ENCODE data around the gene ALG1L2. TPM values are rescaled to one million over a fixed set of nuclear protein-coding genes. Genes with fewer than 3 reads are reported as not detected.
"Not testable (repeated sequence)": the region's sequence is repeated elsewhere in the genome, so short reads cannot be mapped to it uniquely, and the experiment has no call there.

Gene ALG1L2
- total RNA-seq, 3 donors from 2014 or later = 1.1 to 2.5 (median 2.5) TPM

GRCh38 chr3:130059162-130059561, 22.5 kb upstream of the ALG1L2 start:
- H3K4me1 ChIP-seq (ENCODE audit: low read depth); H3K9me3 ChIP-seq; H3K36me3 ChIP-seq (ENCODE audit: low read depth); DNase-seq; intact Hi-C loops (cut with DNase I, micrococcal nuclease); ATAC-seq; H3K4me3 ChIP-seq: not testable (repeated sequence)

DNA sequence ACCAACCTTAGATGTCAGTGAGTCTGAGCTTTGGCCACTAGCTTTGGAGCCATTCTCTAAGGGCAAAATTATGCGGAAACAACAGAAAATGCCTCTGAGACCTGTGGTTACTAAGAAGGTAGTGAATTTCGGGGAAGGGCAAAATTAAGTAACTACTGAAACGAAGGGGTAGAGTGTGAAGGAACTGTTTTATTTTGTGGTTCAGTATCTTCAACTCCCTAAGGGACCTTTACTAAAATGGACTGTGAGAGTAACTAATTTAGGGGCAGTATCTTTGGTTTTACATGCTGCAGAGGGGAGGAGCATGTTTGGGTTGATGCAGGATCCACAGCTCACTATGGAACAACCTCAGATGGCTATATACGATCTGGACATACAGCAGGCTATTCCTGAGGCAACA, 8.0 kb upstream of the ALG1L2 start:
- H3K4me3 ChIP-seq = no peak overlapping the region
- H3K9me3 ChIP-seq = no peaks in the 10 kb centered on the region
- intact Hi-C loops (cut with DNase I, micrococcal nuclease) = no loop called here
- no peaks in the 10 kb centered on the region for H3K36me3 ChIP-seq (ENCODE audit: low read depth)
- ATAC-seq (no peak), DNase-seq (no peak)
- H3K4me1 ChIP-seq (ENCODE audit: low read depth) = no peaks in the 10 kb centered on the region
- TF ChIP-seq, protein P1, sequence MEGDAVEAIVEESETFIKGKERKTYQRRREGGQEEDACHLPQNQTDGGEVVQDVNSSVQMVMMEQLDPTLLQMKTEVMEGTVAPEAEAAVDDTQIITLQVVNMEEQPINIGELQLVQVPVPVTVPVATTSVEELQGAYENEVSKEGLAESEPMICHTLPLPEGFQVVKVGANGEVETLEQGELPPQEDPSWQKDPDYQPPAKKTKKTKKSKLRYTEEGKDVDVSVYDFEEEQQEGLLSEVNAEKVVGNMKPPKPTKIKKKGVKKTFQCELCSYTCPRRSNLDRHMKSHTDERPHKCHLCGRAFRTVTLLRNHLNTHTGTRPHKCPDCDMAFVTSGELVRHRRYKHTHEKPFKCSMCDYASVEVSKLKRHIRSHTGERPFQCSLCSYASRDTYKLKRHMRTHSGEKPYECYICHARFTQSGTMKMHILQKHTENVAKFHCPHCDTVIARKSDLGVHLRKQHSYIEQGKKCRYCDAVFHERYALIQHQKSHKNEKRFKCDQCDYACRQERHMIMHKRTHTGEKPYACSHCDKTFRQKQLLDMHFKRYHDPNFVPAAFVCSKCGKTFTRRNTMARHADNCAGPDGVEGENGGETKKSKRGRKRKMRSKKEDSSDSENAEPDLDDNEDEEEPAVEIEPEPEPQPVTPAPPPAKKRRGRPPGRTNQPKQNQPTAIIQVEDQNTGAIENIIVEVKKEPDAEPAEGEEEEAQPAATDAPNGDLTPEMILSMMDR (IDR thresholded peaks at IDR 0.05) = no peak

DNA sequence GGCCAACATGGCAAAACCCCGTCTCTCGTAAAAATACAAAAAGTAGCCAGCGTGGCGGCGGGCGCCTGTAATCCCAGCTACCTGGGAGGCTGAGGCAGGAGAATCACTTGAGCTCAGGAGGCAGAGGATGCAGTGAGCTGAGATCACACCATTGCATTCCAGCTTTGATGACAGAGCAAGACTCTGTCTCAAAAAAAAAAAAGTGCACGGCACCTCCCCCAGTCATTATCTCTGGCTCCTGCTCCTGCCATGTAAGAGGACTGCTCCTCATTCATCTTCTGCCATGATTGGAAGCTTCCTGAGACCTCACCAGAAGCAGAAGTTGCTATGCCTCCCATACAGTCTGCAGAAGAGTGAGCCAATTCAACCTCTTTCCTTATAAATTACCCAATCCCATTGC, 4.0 kb upstream of the ALG1L2 start:
- Histone ChIP-seq H3K4me3 (no peak overlapping the region), H3K36me3 (ENCODE audit: low read depth) (no peaks in the 10 kb centered on the region), H3K9me3 (no peaks in the 10 kb centered on the region), H3K4me1 (ENCODE audit: low read depth) (no peaks in the 10 kb centered on the region)
- no peak for DNase-seq
- ATAC-seq = no peak
- TF ChIP-seq, protein P1 (IDR thresholded peaks at IDR 0.05) = no peak
- intact Hi-C loops (cut with DNase I, micrococcal nuclease) = no loop called here

DNA sequence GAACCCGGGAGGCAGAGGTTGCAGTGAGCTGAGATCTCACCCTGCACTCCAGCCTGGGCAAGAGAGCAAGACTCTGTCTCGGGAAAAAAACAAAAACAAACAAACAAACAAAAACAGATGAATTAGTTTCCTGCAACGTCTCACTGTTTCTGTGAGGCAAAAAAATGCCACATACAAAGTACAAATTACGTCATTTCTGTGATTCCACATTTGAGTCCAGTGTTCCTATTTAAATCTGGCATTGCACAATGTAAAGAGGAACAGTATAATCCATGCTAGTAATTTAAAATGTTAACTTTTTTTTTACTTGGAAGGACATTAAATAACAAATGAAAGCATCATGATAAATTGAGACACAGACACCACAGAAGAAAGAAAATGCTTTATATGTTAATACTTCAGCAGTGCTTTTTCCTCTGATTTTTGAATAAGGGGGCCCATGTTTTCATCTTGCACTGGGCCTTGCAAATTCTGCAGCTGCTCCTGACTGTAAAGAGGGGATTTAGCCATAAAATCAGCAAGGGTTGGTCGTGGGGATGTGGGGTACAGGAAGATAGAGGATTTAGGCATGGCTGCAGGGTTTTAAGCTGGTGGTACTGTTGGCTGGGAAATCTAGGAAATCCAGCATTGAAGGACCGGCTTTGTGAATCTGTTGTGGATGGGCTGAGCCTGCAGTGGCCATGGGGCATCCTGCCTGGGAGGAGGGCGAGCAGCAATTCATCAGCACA, 1.9 kb downstream of the ALG1L2 start:
- intact Hi-C loops (cut with DNase I, micrococcal nuclease); ATAC-seq; H3K36me3 ChIP-seq (ENCODE audit: low read depth); H3K4me3 ChIP-seq; H3K9me3 ChIP-seq; DNase-seq; H3K4me1 ChIP-seq (ENCODE audit: low read depth): not testable (repeated sequence)

GRCh38 chr3:130084436-130084980, 2.9 kb downstream of the ALG1L2 start:
- DNase-seq = no peak
- TF ChIP-seq, protein P1 (IDR thresholded peaks at IDR 0.05) = no peak
- Histone ChIP-seq H3K4me3 (no peak overlapping the region), H3K36me3 (ENCODE audit: low read depth) (no peaks in the 10 kb centered on the region), H3K4me1 (ENCODE audit: low read depth) (no peaks in the 10 kb centered on the region), H3K9me3 (no peaks in the 10 kb centered on the region)
- ATAC-seq = no peak
- intact Hi-C loops (cut with DNase I, micrococcal nuclease) = no loop called here

DNA sequence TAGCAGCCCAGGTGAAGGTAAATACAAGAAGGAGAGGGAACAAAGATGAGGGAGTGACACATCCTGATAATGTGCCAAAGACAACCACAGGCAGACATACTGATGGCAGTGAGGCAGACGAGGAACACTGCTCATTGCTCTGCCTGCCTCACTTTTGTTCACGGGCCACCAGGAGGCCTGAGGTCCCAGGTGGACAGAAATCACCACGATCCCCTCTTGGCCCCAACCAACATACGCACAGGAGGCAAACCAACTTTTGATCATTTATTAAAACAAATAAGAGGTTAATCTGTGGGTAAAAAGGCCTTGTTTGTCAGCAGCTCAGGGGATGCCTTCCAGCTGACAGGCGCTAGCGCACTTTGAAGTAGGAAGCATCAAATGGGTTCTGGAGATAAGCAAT, 4.2 kb downstream of the ALG1L2 start:
- ATAC-seq (no peak), DNase-seq (no peak)
- H3K4me1 ChIP-seq (ENCODE audit: low read depth) = no peaks in the 10 kb centered on the region
- H3K9me3 ChIP-seq = no peaks in the 10 kb centered on the region
- intact Hi-C loops (cut with DNase I, micrococcal nuclease) = no loop called here
- H3K36me3 ChIP-seq (ENCODE audit: low read depth) = no peaks in the 10 kb centered on the region
- no peak overlapping the region for H3K4me3 ChIP-seq
- TF ChIP-seq, protein P1 (IDR thresholded peaks at IDR 0.05) = no peak

GRCh38 chr3:130086628-130087027, 5.0 kb downstream of the ALG1L2 start:
- ATAC-seq; DNase-seq; intact Hi-C loops (cut with DNase I, micrococcal nuclease); H3K9me3 ChIP-seq; H3K4me3 ChIP-seq; H3K4me1 ChIP-seq (ENCODE audit: low read depth); H3K36me3 ChIP-seq (ENCODE audit: low read depth): not testable (repeated sequence)
